ENCODE results near the gene IGFBP5.

- TF ChIP-seq ZFP3 (CRISPR knock-in tag; IDR thresholded peaks at IDR 0.05) (no peak), ZNF8 (CRISPR knock-in tag; IDR thresholded peaks at IDR 0.05) (no peak), ZFP30 (CRISPR knock-in tag; IDR thresholded peaks at IDR 0.05) (no peak), ZC3H10 (CRISPR knock-in tag; IDR thresholded peaks at IDR 0.05) (no peak), CSRNP3 (CRISPR knock-in tag; IDR thresholded peaks at IDR 0.05) (no peak), CREB5 (CRISPR knock-in tag; IDR thresholded peaks at IDR 0.05; ENCODE audit: low read depth) (no peak), ARNTL (CRISPR knock-in tag; IDR thresholded peaks at IDR 0.05; ENCODE audit: borderline replicate concordance, low read depth) (no peak), ISL1 (CRISPR knock-in tag; IDR thresholded peaks at IDR 0.05) (0 out of 2 replicates have a peak, but pooled peaks have one; percentile 25), SNAI2 (CRISPR knock-in tag; IDR thresholded peaks at IDR 0.05) (no peak), ZNF565 (CRISPR knock-in tag; conservative IDR thresholded peaks at IDR 0.05; ENCODE audit: low read depth) (no peak), GLIS3 (CRISPR knock-in tag; IDR thresholded peaks at IDR 0.05) (no peak)
- TF ChIP-seq, protein P1, sequence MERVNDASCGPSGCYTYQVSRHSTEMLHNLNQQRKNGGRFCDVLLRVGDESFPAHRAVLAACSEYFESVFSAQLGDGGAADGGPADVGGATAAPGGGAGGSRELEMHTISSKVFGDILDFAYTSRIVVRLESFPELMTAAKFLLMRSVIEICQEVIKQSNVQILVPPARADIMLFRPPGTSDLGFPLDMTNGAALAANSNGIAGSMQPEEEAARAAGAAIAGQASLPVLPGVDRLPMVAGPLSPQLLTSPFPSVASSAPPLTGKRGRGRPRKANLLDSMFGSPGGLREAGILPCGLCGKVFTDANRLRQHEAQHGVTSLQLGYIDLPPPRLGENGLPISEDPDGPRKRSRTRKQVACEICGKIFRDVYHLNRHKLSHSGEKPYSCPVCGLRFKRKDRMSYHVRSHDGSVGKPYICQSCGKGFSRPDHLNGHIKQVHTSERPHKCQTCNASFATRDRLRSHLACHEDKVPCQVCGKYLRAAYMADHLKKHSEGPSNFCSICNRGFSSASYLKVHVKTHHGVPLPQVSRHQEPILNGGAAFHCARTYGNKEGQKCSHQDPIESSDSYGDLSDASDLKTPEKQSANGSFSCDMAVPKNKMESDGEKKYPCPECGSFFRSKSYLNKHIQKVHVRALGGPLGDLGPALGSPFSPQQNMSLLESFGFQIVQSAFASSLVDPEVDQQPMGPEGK (CRISPR knock-in tag; IDR thresholded peaks at IDR 0.05; ENCODE audit: borderline replicate concordance): no peak
These were observed 18.5 kb upstream of the IGFBP5 start for GRCh38 chr2:216713691-216714336.
